ENCODE measurements around the gene PRKD2. TPM values are rescaled to one million over a fixed set of nuclear protein-coding genes. Genes with fewer than 3 reads are reported as not detected.

The PRKD2 gene
- polyA plus RNA-seq, 3 donors = 6.5 to 46.9 (median 8.1) TPM

GRCh38 chr19:46660008-46660517, 56.9 kb downstream of the PRKD2 start:
- peak in 1 of 3 donors; percentile 27 for DNase-seq
- peak overlapping the region; percentile 81 for H2AFZ ChIP-seq (ENCODE audit: insufficient read depth, low read depth, low read length, poor library complexity, severe bottlenecking)
- Mint-ChIP-seq H3K4me1 (peaks cover 20% of the 10 kb centered on the region), H3K27ac (peak overlapping the region in 6 of 7 donors; percentile 1 to 84 (median 66)), H3K4me3 (peak overlapping the region; percentile 76 to 95), H3K36me3 (peaks cover 3 to 4% of the 10 kb centered on the region in 2 donors), H3K27me3 (ENCODE audit: low read depth in 3 of 3) (peaks cover 39 to 60% (median 49%) of the 10 kb centered on the region in 3 donors), H3K9me3 (peaks cover 0 to 6% (median 4%) of the 10 kb centered on the region in 7 donors)
- H3K27ac ChIP-seq (ENCODE audit: low read depth in 1 of 2, low read length in 2 of 2) = no peak overlapping the region
- TF ChIP-seq CTCF (IDR thresholded peaks at IDR 0.05) = no peak
- peak overlapping the region in 2 of 3 experiments; percentile 23 to 63 for H3K4me3 ChIP-seq (replicated peaks in 1 of 3; ENCODE audit: low read depth in 2 of 3, low read length in 3 of 3)
- H3K27me3 ChIP-seq (ENCODE audit: control insufficient read depth in 2 of 2, insufficient read depth in 2 of 2, low read length in 2 of 2) = peaks cover 28 to 30% of the 10 kb centered on the region in 2 donors
- H3K36me3 ChIP-seq (replicated peaks in 1 of 2; ENCODE audit: control insufficient read depth in 1 of 2, insufficient read depth in 2 of 2, low read length in 2 of 2) = no peaks in the 10 kb centered on the region
- no peaks in the 10 kb centered on the region for H3K79me2 ChIP-seq (ENCODE audit: insufficient read depth, low read length)
- H3K9ac ChIP-seq (ENCODE audit: insufficient read depth, low read length, poor library complexity, severe bottlenecking) = peak overlapping the region; percentile 64
- peak overlapping the region; percentile 74 for H3K4me2 ChIP-seq (replicated peaks; ENCODE audit: extremely low read depth, low read length, poor library complexity, severe bottlenecking)
- 3% methylated on average over 6 of the region's 14 CpGs for WGBS (ENCODE audit: insufficient coverage)
- H3K9me3 ChIP-seq (replicated peaks in 1 of 2; ENCODE audit: control insufficient read depth in 1 of 2, insufficient read depth in 1 of 2, low read length in 2 of 2) = no peaks in the 10 kb centered on the region
- intact Hi-C loops (cut with micrococcal nuclease) = loop anchor here (5.0 to 10.0 kb wide), 3 partner anchors 48 to 135 kb away; no protein-coding TSS in a partner anchor
- H3K4me1 ChIP-seq (ENCODE audit: control insufficient read depth in 1 of 2, insufficient read depth in 2 of 2, low read length in 2 of 2) = peaks cover 27 to 31% of the 10 kb centered on the region in 2 donors
- H4K20me1 ChIP-seq (ENCODE audit: insufficient read depth, low read length) = no peaks in the 10 kb centered on the region

GRCh38 chr19:46659151-46660007, 57.5 kb downstream of the PRKD2 start:
- peak overlapping the region in 1 of 3 experiments; percentile 63 for H3K4me3 ChIP-seq (replicated peaks in 1 of 3; ENCODE audit: low read depth in 2 of 3, low read length in 3 of 3)
- peak overlapping the region; percentile 76 to 95 for H3K4me3 Mint-ChIP-seq
- intact Hi-C loops (cut with micrococcal nuclease) = loop anchor here (5.0 to 10.0 kb wide), 3 partner anchors 47 to 135 kb away; no protein-coding TSS in a partner anchor

More at GRCh38 chr19:46659151-46660007, 57.5 kb downstream of the PRKD2 start:
- H3K27me3 ChIP-seq (ENCODE audit: control insufficient read depth in 2 of 2, insufficient read depth in 2 of 2, low read length in 2 of 2) = peaks cover 28 to 36% of the 10 kb centered on the region in 2 donors
- peak; percentile 30 to 61 (median 35) for DNase-seq
- H3K36me3 ChIP-seq (replicated peaks in 1 of 2; ENCODE audit: control insufficient read depth in 1 of 2, insufficient read depth in 2 of 2, low read length in 2 of 2) = no peaks in the 10 kb centered on the region
- no peak overlapping the region for H3K27ac ChIP-seq (ENCODE audit: low read depth in 1 of 2, low read length in 2 of 2)
- no peaks in the 10 kb centered on the region for H3K79me2 ChIP-seq (ENCODE audit: insufficient read depth, low read length)
- Mint-ChIP-seq H3K27ac (peak overlapping the region; percentile 1 to 77 (median 56)), H3K36me3 (peaks cover 3 to 4% of the 10 kb centered on the region in 2 donors), H3K27me3 (ENCODE audit: low read depth in 3 of 3) (peaks cover 39 to 65% (median 54%) of the 10 kb centered on the region in 3 donors), H3K4me1 (peaks cover 22% of the 10 kb centered on the region), H3K9me3 (peaks cover 0 to 7% (median 4%) of the 10 kb centered on the region in 7 donors)
- no peak for TF ChIP-seq CTCF (IDR thresholded peaks at IDR 0.05)
- no peaks in the 10 kb centered on the region for H3K9me3 ChIP-seq (replicated peaks in 1 of 2; ENCODE audit: control insufficient read depth in 1 of 2, insufficient read depth in 1 of 2, low read length in 2 of 2)
- H3K4me1 ChIP-seq (ENCODE audit: control insufficient read depth in 1 of 2, insufficient read depth in 2 of 2, low read length in 2 of 2) = peaks cover 27 to 31% of the 10 kb centered on the region in 2 donors
- no peaks in the 10 kb centered on the region for H4K20me1 ChIP-seq (ENCODE audit: insufficient read depth, low read length)
- 0% methylated on average over 6 of the region's 28 CpGs for WGBS (ENCODE audit: insufficient coverage)
- H3K4me2 ChIP-seq (replicated peaks; ENCODE audit: extremely low read depth, low read length, poor library complexity, severe bottlenecking) = peak overlapping the region; percentile 74
- no peak overlapping the region for H3K9ac ChIP-seq (ENCODE audit: insufficient read depth, low read length, poor library complexity, severe bottlenecking)
- peak overlapping the region; percentile 81 for H2AFZ ChIP-seq (ENCODE audit: insufficient read depth, low read depth, low read length, poor library complexity, severe bottlenecking)
